ENCODE measurements around the gene PLXNA4. TPM values are rescaled to one million over a fixed set of nuclear protein-coding genes. Genes with fewer than 3 reads are reported as not detected.
A peak's percentile ranks its signal among the peaks of the same experiment; 100 is the strongest.

The PLXNA4 gene
- total RNA-seq, 2 donors from 2014 or later: 9.5 to 18.0 TPM

GRCh38 chr7:132406039-132406438 is 170.2 kb downstream of the PLXNA4 start:
- no peak for TF ChIP-seq CTCF (IDR thresholded peaks at IDR 0.05)
- no peak for DNase-seq (ENCODE audit: low spot score)
- no peaks in the 10 kb centered on the region for H3K27me3 ChIP-seq
- no peaks in the 10 kb centered on the region for H3K36me3 ChIP-seq
- no peak overlapping the region for H3K27ac ChIP-seq
- H3K4me3 ChIP-seq: no peak overlapping the region
- no peaks in the 10 kb centered on the region for H3K9me3 ChIP-seq
- peaks cover 0 to 45% of the 10 kb centered on the region in 2 donors for H3K4me1 ChIP-seq

- Histone ChIP-seq H3K4me3 (no peak overlapping the region), H3K27me3 (no peaks in the 10 kb centered on the region), H3K9me3 (no peaks in the 10 kb centered on the region), H3K27ac (no peak overlapping the region), H3K36me3 (no peaks in the 10 kb centered on the region), H3K4me1 (peaks cover 0 to 40% of the 10 kb centered on the region in 2 donors)
- TF ChIP-seq CTCF (IDR thresholded peaks at IDR 0.05): no peak
- no peak for DNase-seq (ENCODE audit: low spot score)
These were observed 172.0 kb downstream of the PLXNA4 start for GRCh38 chr7:132404261-132404660.

GRCh38 chr7:132403465-132404110 is 172.7 kb downstream of the PLXNA4 start:
- no peak for DNase-seq (ENCODE audit: low spot score)
- Histone ChIP-seq H3K27ac (peak overlapping the region; percentile 48 to 78), H3K4me3 (no peak overlapping the region), H3K36me3 (no peaks in the 10 kb centered on the region), H3K9me3 (no peaks in the 10 kb centered on the region), H3K4me1 (peaks cover 0 to 40% of the 10 kb centered on the region in 2 donors), H3K27me3 (no peaks in the 10 kb centered on the region)
- TF ChIP-seq CTCF (IDR thresholded peaks at IDR 0.05): no peak

- H3K27ac ChIP-seq: peak overlapping the region; percentile 48 to 78
- TF ChIP-seq CTCF (IDR thresholded peaks at IDR 0.05): no peak
- no peaks in the 10 kb centered on the region for H3K36me3 ChIP-seq
- H3K27me3 ChIP-seq: no peaks in the 10 kb centered on the region
- H3K4me3 ChIP-seq: no peak overlapping the region
- DNase-seq (ENCODE audit: low spot score): peak; percentile 73
- H3K4me1 ChIP-seq: peaks cover 0 to 47% of the 10 kb centered on the region in 2 donors
- H3K9me3 ChIP-seq: no peaks in the 10 kb centered on the region
These were observed 173.5 kb downstream of the PLXNA4 start for GRCh38 chr7:132402751-132403245.

- Histone ChIP-seq H3K4me3 (no peak overlapping the region), H3K36me3 (no peaks in the 10 kb centered on the region), H3K27me3 (no peaks in the 10 kb centered on the region), H3K27ac (peak overlapping the region; percentile 48 to 78), H3K9me3 (no peaks in the 10 kb centered on the region), H3K4me1 (peaks cover 0 to 52% of the 10 kb centered on the region in 2 donors)
- no peak for DNase-seq (ENCODE audit: low spot score)
- TF ChIP-seq CTCF (IDR thresholded peaks at IDR 0.05): no peak
These were observed 174.2 kb downstream of the PLXNA4 start for GRCh38 chr7:132402096-132402495.

Measured in right atrium auricular region (tissue), 2 donors.